ENCODE results near the gene KCNIP4.

KCNIP4 gene

GRCh38 chr4:21835712-21836111 lies 112.9 kb downstream of the KCNIP4 start:
- no peak for DNase-seq

DNA sequence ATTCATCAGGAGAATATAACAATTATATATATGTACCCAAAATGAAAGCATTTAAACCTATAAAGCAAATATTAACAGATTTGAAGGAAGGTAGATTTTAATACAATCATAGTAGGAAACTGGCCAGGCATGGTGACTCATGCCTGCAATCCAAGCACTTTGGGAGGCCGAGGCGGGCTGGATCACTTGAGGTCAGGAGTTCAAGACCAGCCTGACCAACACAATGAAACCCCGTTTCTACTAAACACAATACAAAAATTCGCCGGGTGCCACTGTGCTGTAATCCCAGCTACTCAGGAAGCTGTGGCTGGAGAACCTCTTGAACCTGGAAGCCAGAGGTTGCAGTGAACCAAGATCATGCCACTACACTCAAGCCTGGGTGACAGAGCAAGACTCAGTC lies 118.3 kb downstream of the KCNIP4 start:
- DNase-seq, result no peak

DNA sequence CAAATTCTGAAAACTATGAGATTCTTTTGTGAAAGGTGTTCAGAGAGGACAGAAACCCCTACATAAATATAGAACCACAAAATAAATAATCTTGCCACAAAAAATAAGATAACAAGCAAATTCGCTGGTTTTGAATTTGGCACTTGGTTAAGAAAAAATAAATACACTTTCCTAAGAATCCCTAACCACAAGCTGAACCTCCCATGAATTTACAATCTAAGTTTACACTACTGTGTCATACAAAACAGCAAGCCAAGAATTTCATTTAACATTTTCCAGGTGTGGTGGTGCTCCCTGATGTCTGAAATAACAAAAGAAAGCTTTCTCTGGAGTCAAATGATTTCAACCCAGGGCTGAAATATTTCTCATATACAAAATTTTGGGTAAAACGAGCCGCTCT lies 121.0 kb downstream of the KCNIP4 start:
- DNase-seq, result no peak

GRCh38 chr4:21826071-21826470 lies 122.5 kb downstream of the KCNIP4 start:
- DNase-seq, result no peak

- no peak for DNase-seq
Observed at GRCh38 chr4:21819086-21819485, 129.5 kb downstream of the KCNIP4 start.

DNA sequence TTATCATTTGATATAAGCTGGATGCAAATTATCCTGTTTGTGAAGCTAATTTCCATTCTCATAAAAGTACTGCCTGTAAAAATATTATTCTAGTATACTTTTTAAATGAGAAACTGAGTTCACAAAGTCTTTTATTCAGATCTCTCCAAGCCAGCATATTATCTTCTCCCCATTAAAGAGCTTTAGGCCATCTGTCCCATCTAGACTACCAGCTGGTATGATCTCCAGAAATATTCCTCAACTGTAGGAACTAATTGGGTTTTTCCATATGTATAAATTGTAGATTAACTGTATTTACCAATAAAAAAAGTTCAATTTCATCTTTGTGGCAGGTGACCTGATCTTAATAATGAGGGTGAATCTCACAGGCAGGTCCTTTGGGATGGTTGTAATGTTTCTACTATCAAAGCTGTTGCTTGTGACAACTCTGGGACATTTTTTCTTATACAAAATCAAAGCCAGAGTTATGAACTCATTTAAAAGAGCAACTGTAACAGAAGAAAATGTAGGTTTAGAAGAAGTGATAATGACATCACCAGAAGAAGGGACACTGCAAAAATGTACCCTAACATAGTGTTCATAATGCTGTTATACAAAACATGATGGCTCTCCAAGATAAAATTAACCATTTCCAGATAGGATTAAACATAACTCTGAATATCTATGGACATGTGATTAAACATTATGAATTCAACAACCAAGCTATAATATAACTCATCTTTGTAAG lies 132.8 kb downstream of the KCNIP4 start:
- DNase-seq, result no peak

DNA sequence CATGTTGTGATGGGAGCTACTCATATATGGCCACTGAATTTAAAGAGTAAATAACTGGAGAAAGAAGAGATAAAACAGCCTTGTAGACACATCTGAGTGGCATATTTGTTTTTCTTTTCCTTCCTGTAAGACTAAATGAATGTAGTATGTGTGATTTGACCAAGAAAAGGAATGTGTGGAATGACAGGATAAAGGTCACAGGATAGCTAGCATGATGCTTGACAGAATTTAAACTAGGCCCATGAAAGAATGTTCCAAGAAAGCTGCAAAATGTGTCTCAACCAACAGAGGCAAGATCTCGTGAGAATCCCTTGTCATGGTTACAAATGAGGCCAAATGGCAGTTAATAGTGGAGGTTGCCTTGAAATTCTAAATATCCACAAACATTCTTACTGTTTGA lies 137.0 kb downstream of the KCNIP4 start:
- no peak for DNase-seq

- DNase-seq, result no peak
Observed at GRCh38 chr4:21806991-21807390, 141.6 kb downstream of the KCNIP4 start.

DNA sequence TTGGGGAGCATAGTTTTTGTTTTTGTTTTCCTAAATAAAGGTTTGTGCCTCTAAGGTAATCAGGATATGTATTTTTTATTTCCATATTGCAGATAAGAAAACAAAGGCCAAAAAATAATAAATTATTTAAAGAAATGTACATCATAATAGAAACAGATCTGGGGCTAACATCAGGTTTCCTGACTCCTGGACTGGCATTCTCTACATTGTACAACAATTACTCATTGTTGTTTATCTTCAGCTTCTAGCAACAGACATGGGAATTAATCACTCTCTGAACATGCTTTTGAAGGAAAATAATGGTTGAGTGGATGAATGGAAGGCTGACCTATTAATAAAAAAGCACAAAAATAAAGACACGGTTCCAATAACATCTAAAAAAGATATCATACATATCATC lies 146.2 kb downstream of the KCNIP4 start:
- DNase-seq, result peak; percentile 6

DNA sequence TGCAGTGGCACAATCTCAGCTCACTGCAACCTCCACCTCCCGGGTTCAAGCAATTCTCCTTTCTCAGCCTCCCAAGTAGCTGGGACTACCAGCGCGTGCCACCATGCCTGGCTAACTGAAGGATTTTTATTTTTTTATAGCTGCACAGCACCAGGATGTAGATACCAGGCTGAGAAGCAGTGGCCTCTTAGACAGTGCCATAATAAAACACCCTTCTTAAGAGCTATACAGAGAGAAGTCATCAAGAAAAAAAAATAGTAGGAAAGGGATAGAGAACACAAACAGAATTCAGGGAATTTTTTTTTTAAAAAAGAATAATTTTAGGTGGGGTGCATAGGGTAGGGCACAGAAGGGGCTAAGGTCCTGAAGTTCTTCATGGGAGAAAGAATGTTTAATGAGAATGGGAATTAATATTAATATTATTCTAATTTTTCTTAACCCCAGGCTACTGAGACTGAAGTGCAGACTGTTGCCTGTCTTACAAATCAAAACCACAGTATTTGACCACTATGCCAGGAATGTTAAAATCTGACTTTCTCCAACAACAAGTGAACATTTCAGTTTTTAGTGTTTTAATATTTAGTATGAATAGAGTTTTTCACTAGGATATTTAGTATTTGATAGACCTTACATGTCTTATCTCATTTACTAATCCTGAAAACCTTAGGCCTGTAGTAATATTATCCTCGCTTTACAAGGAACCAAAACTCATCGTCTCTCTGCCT lies 146.7 kb downstream of the KCNIP4 start:
- DNase-seq, result no peak

DNA sequence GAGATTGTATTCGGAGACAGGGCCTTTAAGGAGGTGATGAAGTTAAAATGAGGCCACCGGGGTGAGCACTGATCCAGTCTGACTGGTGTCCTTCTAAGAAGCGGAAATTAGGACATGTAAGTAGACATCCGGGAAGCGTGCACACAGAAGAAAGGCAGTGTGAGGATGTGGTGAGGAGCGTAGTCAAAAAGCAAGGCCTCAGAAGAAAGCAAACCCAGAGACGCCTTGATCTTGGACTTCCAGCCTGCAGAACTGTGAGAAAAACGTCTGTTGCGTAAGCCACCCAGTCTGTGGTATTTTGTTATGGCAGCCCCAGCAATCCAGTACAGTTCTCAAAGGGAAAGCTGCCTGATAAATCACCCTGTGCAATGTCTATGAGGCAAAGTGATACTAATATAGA lies 153.5 kb downstream of the KCNIP4 start:
- DNase-seq, result no peak

DNA sequence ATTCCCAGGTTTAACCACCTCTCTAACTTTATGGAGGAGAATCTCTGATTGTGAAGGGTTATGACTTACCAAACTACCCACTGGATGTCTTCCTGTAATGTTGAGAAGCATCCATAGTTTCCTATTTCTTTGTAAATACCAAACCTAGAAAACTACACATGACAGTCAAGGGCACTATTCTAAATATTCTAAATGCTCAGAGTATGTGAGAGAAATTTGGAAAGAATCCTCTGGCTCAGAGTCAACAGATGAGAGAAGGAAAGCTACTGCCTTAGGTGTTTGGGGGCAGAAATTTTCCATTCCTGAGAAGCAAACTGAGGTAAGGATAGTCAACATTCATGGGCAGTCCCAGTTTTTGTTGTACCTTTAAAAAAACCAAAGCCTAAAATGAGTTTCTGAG lies 155.8 kb downstream of the KCNIP4 start:
- no peak for DNase-seq

DNA sequence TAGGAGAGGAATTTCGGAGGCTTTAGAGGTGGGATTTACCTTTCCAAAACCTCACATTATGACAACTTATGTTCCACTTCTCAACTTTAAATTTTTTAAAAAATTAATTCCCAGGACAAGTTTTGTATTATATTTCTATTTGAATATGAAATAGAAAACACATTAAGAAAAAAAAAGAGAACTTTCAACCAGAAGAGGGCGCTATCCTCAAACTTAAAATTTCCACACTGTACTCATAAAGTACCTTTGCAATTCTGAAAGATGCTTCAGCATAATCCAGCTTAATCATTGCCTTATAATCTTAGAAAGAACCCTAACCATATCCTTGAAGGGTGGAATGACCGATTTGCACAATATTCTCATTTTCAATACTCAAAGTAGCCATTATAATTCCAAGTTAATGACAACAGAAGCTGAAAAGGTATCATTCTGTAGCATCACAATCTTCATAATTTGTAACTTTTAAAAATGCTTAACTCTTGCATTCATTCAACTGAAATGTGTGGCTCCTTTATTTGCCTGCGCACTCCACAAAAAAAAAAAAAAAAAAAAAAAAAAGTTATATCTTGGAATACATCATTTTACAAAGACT lies 158.0 kb downstream of the KCNIP4 start:
- no peak for DNase-seq

GRCh38 chr4:21780148-21780547 lies 168.4 kb downstream of the KCNIP4 start:
- DNase-seq, result no peak

- DNase-seq, result no peak
Observed at GRCh38 chr4:21778702-21779101, 169.9 kb downstream of the KCNIP4 start.

- no peak for DNase-seq
Observed at GRCh38 chr4:21775703-21776102, 172.9 kb downstream of the KCNIP4 start.

DNA sequence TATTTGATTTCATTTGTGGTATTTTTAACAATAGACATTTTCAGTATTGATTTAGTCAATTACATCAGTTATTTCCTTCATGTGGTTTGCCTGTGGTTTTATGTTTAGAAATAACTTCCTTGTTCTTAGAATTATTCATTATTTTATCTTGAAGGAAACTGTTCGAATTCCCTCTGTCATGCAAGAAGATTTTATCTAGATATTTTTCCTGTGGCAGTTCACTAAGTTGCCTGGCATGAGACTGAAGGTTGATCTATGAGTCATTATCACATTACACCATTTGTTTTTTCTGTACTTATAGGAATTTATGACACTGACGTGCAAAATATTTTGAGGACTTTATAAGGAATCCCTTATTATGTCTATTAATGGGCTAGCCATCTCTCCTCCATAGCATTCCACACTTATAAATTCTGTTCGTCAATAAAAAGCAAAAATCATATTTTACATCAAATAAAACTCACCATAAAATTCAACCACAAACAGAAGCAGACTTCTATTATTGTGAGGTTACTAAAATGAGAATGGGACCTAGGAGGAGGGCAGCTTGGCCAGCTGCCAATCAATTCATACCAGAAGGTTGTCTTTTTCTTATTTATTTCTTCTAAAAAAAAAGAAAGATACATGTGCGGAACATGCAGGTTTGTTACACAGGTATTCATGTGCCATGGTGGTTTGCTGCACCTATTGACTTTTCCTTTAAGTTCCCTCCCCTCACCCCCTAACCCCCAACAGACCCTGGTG lies 179.0 kb downstream of the KCNIP4 start:
- no peak for DNase-seq

DNA sequence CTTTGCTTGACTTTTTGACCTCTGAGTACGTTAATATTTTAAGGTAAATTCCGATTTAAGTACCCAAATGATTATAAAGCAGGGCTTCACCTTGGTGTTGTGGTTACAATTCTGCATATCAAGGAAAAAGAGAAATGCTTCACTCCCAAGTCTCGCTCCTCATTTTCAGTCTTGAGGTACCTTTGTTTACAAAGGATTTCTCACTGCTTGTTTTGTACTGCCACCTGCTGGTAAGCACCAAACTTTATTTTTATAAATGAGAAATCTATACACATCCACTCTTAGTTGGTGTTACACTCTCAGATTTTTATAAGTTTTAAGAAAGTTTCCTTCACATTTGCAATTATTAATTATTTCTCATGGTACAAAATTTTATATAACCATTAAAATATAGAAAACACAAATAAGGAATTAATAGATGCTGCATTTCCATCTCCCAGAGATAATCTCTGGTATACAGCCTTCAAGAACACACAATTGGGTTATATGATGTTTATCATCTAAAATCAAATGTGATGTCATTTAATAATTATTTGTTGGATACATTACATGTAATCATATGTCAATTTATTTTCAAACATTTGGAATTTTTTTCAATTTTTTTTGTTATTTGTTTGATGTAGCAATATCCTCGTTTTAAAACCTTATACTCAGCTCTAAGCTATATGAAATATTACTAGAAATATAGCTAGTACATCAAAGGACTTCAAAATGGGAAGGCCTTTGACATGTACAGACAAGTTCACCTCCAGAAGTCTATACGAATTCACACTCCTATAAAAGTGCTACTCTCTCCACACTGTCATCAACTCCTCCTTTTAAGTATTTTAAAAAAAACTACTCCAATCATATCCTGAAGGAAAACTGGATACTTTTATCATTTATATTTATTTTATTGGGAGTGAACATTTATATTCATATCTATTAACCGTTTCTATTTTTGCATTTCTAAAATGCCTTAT lies 179.9 kb downstream of the KCNIP4 start:
- DNase-seq, result no peak

- DNase-seq, result no peak
Observed at GRCh38 chr4:21765810-21766407, 182.7 kb downstream of the KCNIP4 start.

GRCh38 chr4:21763855-21764254 lies 184.7 kb downstream of the KCNIP4 start:
- DNase-seq, result no peak

- no peak for DNase-seq
Observed at GRCh38 chr4:21757248-21757647, 191.3 kb downstream of the KCNIP4 start.
